ENCODE measurements around the gene SH2B2.

SH2B2 gene

DNA sequence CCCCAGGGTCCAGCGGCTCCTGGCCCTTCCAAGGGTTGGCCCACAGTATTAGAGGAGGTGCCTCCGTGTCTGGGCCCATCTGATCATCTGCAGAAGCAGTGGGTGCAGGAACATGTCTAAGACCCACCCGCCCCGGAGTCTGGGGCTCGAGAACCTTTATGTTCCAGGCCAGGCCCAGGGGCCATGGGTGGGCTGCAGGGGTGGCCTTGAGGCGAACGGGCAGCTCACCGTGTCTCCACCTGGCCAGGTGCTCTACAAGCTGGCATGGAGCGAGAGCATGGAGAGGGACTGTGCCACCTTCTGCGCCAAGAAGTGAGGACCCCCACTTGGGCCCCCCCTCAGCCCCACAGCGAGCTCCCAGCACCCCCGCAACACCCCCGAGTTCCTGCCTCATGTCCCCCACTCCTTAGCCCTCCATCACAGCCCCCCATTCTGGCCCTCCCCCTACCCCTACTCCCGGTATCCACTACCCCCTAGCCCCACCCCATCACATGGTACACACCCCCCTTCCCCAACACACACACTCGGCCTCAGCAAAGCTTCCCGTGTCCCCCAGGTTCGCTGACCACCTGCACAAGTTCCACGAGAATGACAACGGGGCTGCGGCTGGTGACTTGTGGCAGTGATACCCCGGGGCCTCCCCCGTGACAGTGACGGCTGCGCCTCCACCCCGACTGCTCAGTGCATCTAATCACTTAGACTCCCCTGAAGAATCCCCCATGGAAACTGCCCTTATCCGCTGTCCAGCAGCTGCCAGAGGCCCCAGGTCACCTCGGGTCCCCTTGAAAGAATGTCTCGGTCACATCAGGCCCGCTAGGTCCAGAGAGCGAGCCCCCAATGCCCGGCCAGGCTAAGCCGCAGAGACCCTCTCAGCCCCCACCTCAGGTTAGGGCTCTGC lies 4.0 kb upstream of the SH2B2 start:
- Histone ChIP-seq H2BK15ac (ENCODE audit: low read depth, poor library complexity, severe bottlenecking) (no peak overlapping the region), H2BK5ac (ENCODE audit: low read depth, low read length, poor library complexity, severe bottlenecking) (no peak overlapping the region), H3K79me1 (replicated peaks; ENCODE audit: low read length, poor library complexity, severe bottlenecking) (peaks cover 2% of the 10 kb centered on the region), H3K4ac (ENCODE audit: low read depth in 1 of 2, low read length in 2 of 2) (no peak overlapping the region), H4K91ac (ENCODE audit: low read length) (peak overlapping the region; percentile 37), H3K4me1 (ENCODE audit: control insufficient read depth, insufficient read depth, low read depth, low read length) (peaks cover 27% of the 10 kb centered on the region), H2AK5ac (ENCODE audit: low read length, severe bottlenecking) (no peak overlapping the region), H3K9me3 (ENCODE audit: control insufficient read depth, low read length) (no peaks in the 10 kb centered on the region), H3K18ac (ENCODE audit: low read depth in 1 of 2, low read length in 2 of 2) (no peak overlapping the region), H3K36me3 (ENCODE audit: control insufficient read depth in 1 of 2, insufficient read depth in 2 of 2, low read depth in 1 of 2, low read length in 2 of 2) (peaks cover 0 to 17% of the 10 kb centered on the region in 2 experiments), H2BK120ac (ENCODE audit: low read depth, low read length) (no peak overlapping the region), H3K27me3 (ENCODE audit: control insufficient read depth in 1 of 2, insufficient read depth in 1 of 2, low read length in 2 of 2) (peaks cover 6 to 13% of the 10 kb centered on the region in 2 experiments), H3K9ac (ENCODE audit: low read length) (no peak overlapping the region), H3K4me2 (ENCODE audit: low read length, poor library complexity, severe bottlenecking) (no peak overlapping the region), H2BK12ac (ENCODE audit: low read length in 2 of 2) (no peak overlapping the region), H3K27ac (ENCODE audit: low read length, poor library complexity, severe bottlenecking) (no peak overlapping the region), H2AFZ (ENCODE audit: low read depth, low read length) (no peak overlapping the region), H3K14ac (ENCODE audit: low read length in 2 of 2) (no peak overlapping the region), H4K8ac (ENCODE audit: low read length) (no peak overlapping the region), H3K4me3 (ENCODE audit: insufficient read depth in 1 of 2, low read depth in 1 of 2, low read length in 2 of 2) (no peak overlapping the region), H3K23ac (ENCODE audit: low read length in 2 of 2) (no peak overlapping the region)
- WGBS: 94% methylated on average over 32 of the region's 32 CpGs
- no peak for DNase-seq

DNA sequence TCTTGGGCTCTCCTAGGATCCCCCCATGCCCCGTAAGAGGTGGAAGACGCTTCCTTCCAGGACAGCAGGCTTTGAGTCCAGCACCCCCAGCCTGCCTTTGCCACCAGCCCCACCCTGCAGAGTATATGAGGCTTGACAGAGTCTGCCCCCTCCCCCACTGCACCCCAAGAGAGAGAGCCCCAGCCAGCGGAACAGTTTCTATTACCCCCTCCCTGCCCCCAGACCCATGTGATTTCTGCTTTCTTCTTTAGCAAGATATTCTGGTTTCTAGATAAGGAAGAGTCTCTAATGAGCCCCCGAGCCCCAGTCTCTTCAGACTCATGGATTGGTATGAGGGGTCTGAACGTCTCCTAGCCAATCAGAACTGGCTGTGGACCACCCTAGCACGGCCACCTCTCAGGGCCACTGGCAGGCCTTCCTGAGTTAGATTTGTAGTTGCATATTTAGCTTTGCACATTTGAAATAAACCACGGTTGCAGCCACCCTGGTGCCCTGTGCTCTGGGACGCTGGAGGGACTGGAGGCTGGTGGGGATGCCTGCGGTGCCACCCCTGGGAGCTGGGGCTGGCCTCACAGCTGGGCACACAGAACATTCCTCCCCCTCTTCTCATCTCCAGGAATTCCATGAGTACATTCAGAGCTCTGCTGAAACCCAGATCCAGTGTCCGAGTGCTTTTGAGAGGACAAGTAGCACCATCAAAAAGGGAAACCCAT lies 3.0 kb upstream of the SH2B2 start:
- H3K4ac ChIP-seq (ENCODE audit: low read depth in 1 of 2, low read length in 2 of 2): no peak overlapping the region
- 86% methylated on average over 9 of the region's 10 CpGs for WGBS

DNA sequence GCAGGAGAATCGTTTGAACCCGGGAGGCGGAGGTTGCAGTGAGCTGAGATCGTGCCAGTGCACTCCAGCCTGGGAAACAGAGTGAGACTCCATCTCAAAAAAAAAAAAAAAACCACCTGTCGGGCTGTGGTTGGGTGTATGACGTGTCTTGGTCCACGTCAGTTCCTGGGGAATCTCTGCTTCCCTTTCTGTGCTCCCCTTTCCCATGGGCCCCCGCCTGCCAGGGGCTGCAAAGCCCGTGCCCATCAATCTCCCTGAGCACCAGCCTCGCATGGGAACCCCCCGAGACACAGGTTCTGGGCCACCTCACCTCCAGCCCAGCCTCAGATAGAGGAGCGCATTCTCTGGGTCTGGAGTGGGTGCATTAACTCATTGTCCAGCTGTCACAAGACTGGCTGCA lies 2.3 kb upstream of the SH2B2 start:
- H3K27ac ChIP-seq (ENCODE audit: low read length, poor library complexity, severe bottlenecking): no peak overlapping the region
- peaks cover 37% of the 10 kb centered on the region for H3K4me1 ChIP-seq (ENCODE audit: control insufficient read depth, insufficient read depth, low read depth, low read length)
- no peak overlapping the region for H3K4me2 ChIP-seq (ENCODE audit: low read length, poor library complexity, severe bottlenecking)
- no peak for DNase-seq
- no peak overlapping the region for H3K14ac ChIP-seq (ENCODE audit: low read length in 2 of 2)
- no peak overlapping the region for H2BK5ac ChIP-seq (ENCODE audit: low read depth, low read length, poor library complexity, severe bottlenecking)
- no peak overlapping the region for H3K4ac ChIP-seq (ENCODE audit: low read depth in 1 of 2, low read length in 2 of 2)
- no peak overlapping the region for H3K9ac ChIP-seq (ENCODE audit: low read length)
- WGBS: 91% methylated on average over 12 of the region's 12 CpGs
- peaks cover 6 to 13% of the 10 kb centered on the region in 2 experiments for H3K27me3 ChIP-seq (ENCODE audit: control insufficient read depth in 1 of 2, insufficient read depth in 1 of 2, low read length in 2 of 2)
- no peak overlapping the region for H2BK12ac ChIP-seq (ENCODE audit: low read length in 2 of 2)
- no peak overlapping the region for H2AK5ac ChIP-seq (ENCODE audit: low read length, severe bottlenecking)
- no peak overlapping the region for H2BK15ac ChIP-seq (ENCODE audit: low read depth, poor library complexity, severe bottlenecking)
- no peak overlapping the region for H3K18ac ChIP-seq (ENCODE audit: low read depth in 1 of 2, low read length in 2 of 2)
- peaks cover 12% of the 10 kb centered on the region for H3K79me1 ChIP-seq (replicated peaks; ENCODE audit: low read length, poor library complexity, severe bottlenecking)
- no peak overlapping the region for H2BK120ac ChIP-seq (ENCODE audit: low read depth, low read length)
- no peaks in the 10 kb centered on the region for H3K9me3 ChIP-seq (ENCODE audit: control insufficient read depth, low read length)
- H4K8ac ChIP-seq (ENCODE audit: low read length): peak overlapping the region; percentile 31
- no peak overlapping the region for H4K91ac ChIP-seq (ENCODE audit: low read length)
- no peak overlapping the region for H3K23ac ChIP-seq (ENCODE audit: low read length in 2 of 2)
- peaks cover 0 to 17% of the 10 kb centered on the region in 2 experiments for H3K36me3 ChIP-seq (ENCODE audit: control insufficient read depth in 1 of 2, insufficient read depth in 2 of 2, low read depth in 1 of 2, low read length in 2 of 2)
- H2AFZ ChIP-seq (ENCODE audit: low read depth, low read length): no peak overlapping the region
- no peak overlapping the region for H3K4me3 ChIP-seq (ENCODE audit: insufficient read depth in 1 of 2, low read depth in 1 of 2, low read length in 2 of 2)

More for the DNA sequence above, 3.0 kb upstream of the SH2B2 start:
- DNase-seq: no peak
- Histone ChIP-seq H3K4me2 (ENCODE audit: low read length, poor library complexity, severe bottlenecking) (no peak overlapping the region), H4K91ac (ENCODE audit: low read length) (no peak overlapping the region), H2BK5ac (ENCODE audit: low read depth, low read length, poor library complexity, severe bottlenecking) (no peak overlapping the region), H3K27me3 (ENCODE audit: control insufficient read depth in 1 of 2, insufficient read depth in 1 of 2, low read length in 2 of 2) (peaks cover 6 to 13% of the 10 kb centered on the region in 2 experiments), H2BK12ac (ENCODE audit: low read length in 2 of 2) (no peak overlapping the region), H2BK120ac (ENCODE audit: low read depth, low read length) (no peak overlapping the region), H3K9me3 (ENCODE audit: control insufficient read depth, low read length) (no peaks in the 10 kb centered on the region), H3K9ac (ENCODE audit: low read length) (no peak overlapping the region), H3K27ac (ENCODE audit: low read length, poor library complexity, severe bottlenecking) (no peak overlapping the region), H2AFZ (ENCODE audit: low read depth, low read length) (no peak overlapping the region), H3K14ac (ENCODE audit: low read length in 2 of 2) (no peak overlapping the region), H3K4me1 (ENCODE audit: control insufficient read depth, insufficient read depth, low read depth, low read length) (peaks cover 33% of the 10 kb centered on the region), H2BK15ac (ENCODE audit: low read depth, poor library complexity, severe bottlenecking) (no peak overlapping the region), H3K23ac (ENCODE audit: low read length in 2 of 2) (no peak overlapping the region), H2AK5ac (ENCODE audit: low read length, severe bottlenecking) (no peak overlapping the region), H3K36me3 (ENCODE audit: control insufficient read depth in 1 of 2, insufficient read depth in 2 of 2, low read depth in 1 of 2, low read length in 2 of 2) (peaks cover 0 to 17% of the 10 kb centered on the region in 2 experiments), H3K4me3 (ENCODE audit: insufficient read depth in 1 of 2, low read depth in 1 of 2, low read length in 2 of 2) (no peak overlapping the region), H3K79me1 (replicated peaks; ENCODE audit: low read length, poor library complexity, severe bottlenecking) (peaks cover 5% of the 10 kb centered on the region), H4K8ac (ENCODE audit: low read length) (no peak overlapping the region), H3K18ac (ENCODE audit: low read depth in 1 of 2, low read length in 2 of 2) (no peak overlapping the region)

DNA sequence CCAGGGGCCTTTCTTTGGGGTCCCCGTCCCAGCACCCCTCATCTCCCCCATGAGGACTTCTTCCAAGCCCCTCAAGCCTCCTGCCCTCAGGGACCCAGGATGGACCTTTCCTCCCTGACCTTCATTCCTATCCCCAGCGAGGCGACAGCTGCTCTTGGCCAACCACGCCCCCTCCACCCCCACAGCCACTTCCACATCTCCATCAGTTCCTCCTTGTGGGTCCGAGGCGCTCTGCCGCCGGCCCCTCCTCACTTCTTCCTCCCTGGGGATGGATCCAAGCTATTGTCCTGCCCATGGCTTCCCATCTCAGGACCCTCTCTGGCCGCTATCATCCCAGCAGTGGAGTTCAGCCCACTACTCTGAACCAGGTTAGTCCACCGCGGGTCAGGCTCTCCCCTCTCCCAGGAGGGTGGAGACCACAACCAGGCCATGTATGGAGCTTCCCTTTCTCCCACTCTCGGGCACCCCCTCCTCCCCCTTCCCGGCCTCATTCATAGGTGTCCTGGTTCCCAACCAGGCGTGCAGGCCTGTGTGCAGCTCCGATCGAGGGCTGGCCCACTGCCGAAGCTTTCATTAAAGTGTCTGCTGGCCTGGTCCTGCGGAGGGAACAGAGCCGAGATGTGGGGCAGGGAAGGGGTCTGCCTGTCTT lies 1.7 kb upstream of the SH2B2 start:
- no peak overlapping the region for H3K14ac ChIP-seq (ENCODE audit: low read length in 2 of 2)
- H3K18ac ChIP-seq (ENCODE audit: low read depth in 1 of 2, low read length in 2 of 2): no peak overlapping the region
- peak overlapping the region in 1 of 2 experiments; percentile 55 for H3K4ac ChIP-seq (ENCODE audit: low read depth in 1 of 2, low read length in 2 of 2)
- no peak overlapping the region for H3K9ac ChIP-seq (ENCODE audit: low read length)
- no peak overlapping the region for H3K4me3 ChIP-seq (ENCODE audit: insufficient read depth in 1 of 2, low read depth in 1 of 2, low read length in 2 of 2)
- H3K4me1 ChIP-seq (ENCODE audit: control insufficient read depth, insufficient read depth, low read depth, low read length): peaks cover 32% of the 10 kb centered on the region
- WGBS: 72% methylated on average over 19 of the region's 19 CpGs
- H2AFZ ChIP-seq (ENCODE audit: low read depth, low read length): no peak overlapping the region
- peaks cover 16% of the 10 kb centered on the region for H3K79me1 ChIP-seq (replicated peaks; ENCODE audit: low read length, poor library complexity, severe bottlenecking)
- peaks cover 6 to 13% of the 10 kb centered on the region in 2 experiments for H3K27me3 ChIP-seq (ENCODE audit: control insufficient read depth in 1 of 2, insufficient read depth in 1 of 2, low read length in 2 of 2)
- no peak overlapping the region for H4K8ac ChIP-seq (ENCODE audit: low read length)
- H3K4me2 ChIP-seq (ENCODE audit: low read length, poor library complexity, severe bottlenecking): no peak overlapping the region
- H2BK120ac ChIP-seq (ENCODE audit: low read depth, low read length): no peak overlapping the region
- no peak overlapping the region for H3K23ac ChIP-seq (ENCODE audit: low read length in 2 of 2)
- H4K91ac ChIP-seq (ENCODE audit: low read length): peak overlapping the region; percentile 29
- no peaks in the 10 kb centered on the region for H3K9me3 ChIP-seq (ENCODE audit: control insufficient read depth, low read length)
- H2BK12ac ChIP-seq (ENCODE audit: low read length in 2 of 2): peak overlapping the region; percentile 57 to 67
- no peak overlapping the region for H2AK5ac ChIP-seq (ENCODE audit: low read length, severe bottlenecking)
- no peak for DNase-seq
- H2BK5ac ChIP-seq (ENCODE audit: low read depth, low read length, poor library complexity, severe bottlenecking): no peak overlapping the region
- H2BK15ac ChIP-seq (ENCODE audit: low read depth, poor library complexity, severe bottlenecking): no peak overlapping the region
- no peak overlapping the region for H3K27ac ChIP-seq (ENCODE audit: low read length, poor library complexity, severe bottlenecking)
- peaks cover 0 to 13% of the 10 kb centered on the region in 2 experiments for H3K36me3 ChIP-seq (ENCODE audit: control insufficient read depth in 1 of 2, insufficient read depth in 2 of 2, low read depth in 1 of 2, low read length in 2 of 2)

Data from mesenchymal stem cell (in vitro differentiated cells and primary cell).